GM21360 (cell line): ENCODE measurements around the gene OTUD6A.
"Not testable (repeated sequence)": the region's sequence is repeated elsewhere in the genome, so short reads cannot be mapped to it uniquely, and the experiment has no call there.

Experiments used
- ATAC-seq: cut with Tn5 transposase; IDR thresholded peaks from one replicate; pipeline ENCODE4 v1.9.1; 2021; ENCODE audit warnings: mild to moderate bottlenecking, moderate library complexity; ENCODE audit not compliant: unreplicated experiment

The OTUD6A gene

DNA sequence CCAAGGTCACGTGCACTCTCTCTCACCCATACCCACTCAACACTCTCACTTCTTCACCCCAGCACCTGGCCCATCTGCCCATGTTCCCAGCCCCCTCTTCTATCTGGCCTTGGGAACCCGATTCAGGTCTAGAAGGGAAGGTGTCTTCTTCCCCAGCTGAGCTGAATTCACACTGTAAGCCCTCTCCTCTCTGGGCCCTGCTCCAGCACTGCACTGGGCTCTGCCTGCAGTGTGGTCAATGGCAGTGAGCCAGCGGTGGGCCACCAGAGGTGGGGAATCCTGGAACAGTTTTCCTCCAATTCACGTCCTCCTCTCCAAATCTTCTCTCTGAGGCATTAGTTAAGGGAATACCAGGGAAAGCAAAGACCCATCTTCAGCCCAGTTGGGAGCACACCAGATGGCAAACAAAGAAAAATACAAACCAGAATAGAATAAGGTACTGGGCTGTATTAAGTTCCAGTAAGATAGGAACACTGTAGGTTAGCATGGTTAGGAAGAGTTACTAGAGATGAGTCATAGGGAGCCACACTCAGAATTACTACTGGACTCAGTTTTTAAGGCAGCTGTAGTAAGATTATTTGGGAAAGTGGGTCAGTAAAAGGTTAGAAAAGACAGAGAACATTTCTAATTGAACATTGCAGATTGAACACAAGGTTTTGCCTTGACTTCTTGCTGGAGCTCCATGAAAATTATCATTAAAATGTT is 17.6 kb upstream of the OTUD6A start:
- ATAC-seq: no peak

DNA sequence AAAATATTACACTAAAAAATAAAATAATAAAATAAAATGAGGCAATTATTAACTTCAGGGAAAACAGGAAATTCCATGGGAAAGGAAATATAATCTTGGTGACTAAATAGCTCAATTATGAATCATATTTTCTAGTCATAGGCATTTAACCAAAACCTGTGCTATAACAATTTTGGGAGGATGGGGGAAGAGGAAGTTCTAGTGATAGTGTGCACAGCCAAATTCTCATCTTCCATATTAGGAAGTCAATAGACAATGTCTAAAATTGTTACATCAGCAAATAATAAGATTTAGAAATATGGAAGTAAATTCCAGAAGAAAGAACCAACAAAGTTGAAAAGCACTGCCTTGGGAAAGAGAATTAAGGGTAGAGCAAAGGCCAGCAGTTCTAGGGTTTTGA is 15.3 kb upstream of the OTUD6A start:
- ATAC-seq: no peak

DNA sequence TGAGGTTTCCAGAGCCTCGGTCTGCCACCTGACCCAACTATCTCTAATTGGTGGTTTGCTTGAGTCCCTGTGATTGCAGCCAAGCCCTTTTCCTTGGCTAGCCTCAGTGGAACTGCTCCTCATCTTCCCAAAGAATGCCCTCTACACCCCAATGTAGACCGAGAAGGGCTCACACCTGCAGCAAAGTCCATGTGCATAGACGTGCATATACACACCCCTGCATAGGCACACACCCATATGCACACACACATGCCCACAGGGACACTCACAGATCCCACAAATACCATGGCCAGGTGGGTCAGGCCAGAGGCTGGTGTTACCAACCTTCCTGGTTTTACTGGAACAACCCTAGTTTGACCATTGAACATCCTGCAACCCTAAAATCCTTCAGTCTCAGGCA is 12.9 kb upstream of the OTUD6A start:
- no peak for ATAC-seq

DNA sequence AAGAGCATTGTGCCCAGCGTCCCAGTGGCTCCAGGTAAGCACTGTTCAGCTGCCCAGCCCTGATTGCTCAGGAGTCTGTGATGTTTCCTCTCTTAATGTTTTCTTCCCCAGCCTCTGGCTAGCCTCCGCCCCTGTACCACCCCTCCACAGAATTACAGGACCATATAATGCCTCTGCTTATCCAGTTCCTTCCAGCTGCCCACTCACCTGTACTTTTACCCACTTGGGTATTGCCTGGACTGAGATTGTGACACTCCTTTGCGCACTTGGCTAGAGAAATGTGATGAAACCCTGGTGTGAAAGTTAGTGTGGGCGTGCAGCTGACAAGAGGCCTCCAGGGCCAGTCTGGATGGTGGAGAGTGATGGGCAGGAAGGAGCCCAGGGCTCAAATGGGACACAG is 12.3 kb upstream of the OTUD6A start, which contains the start of gene AWAT2:
Gene AWAT2 (minus strand): TSS at position 14 of the 400 bp plus-strand sequence. CDS start 6 bp downstream, at position 8.
- ATAC-seq: no peak

DNA sequence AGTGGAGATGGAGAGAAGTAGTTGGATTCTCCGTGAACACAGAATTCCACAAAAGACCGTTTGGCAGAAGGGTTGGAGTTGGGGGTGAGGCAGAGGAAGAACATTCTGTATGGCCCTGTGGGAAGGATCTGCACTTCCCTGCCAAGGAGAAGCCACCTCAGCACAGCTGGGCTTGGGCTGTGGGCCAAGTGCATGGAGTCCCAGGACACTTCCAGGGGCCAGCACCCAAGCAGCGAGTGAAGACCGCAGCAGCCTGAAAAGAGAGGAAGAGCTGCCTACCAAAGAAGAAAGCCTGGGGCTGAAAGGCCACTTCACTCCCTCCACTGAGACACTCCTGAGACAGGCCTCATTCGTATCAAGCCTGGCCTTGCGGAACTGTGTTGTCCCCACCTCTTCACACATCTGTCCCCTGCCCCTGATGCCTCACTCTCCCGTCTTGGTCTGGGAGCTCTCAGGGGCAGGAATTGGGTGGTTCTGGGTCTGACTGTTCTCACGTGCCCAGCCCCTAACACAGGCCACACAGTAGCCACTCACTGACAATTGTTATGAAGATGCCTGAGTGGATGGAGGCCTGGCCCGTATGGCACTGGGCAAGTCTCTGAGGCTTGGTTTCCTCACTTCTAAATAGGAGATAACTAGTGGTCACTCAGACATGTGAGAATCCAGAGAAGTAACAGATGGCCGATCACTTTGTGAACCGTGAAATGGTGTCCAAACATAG is 9.2 kb upstream of the OTUD6A start:
- no peak for ATAC-seq

DNA sequence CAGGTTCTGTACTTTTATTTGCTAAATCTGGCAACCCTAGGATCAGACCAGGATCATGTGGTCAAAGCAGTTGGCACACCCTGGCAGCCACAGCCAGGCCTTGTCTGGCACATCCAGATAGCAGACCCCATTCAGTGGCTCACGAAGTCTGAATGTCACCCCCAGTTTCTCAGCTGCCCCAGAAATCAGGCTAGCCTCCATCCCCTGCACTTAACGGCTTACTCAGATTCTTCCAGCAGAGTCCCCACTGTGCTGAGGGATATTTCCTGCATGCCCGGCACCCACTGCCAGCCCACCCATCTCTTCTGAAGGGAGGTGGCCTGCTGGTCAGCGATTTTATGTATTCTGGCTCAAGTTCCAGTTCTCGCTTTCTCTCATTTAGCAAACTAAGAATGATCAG is 7.9 kb upstream of the OTUD6A start:
- ATAC-seq: no peak

DNA sequence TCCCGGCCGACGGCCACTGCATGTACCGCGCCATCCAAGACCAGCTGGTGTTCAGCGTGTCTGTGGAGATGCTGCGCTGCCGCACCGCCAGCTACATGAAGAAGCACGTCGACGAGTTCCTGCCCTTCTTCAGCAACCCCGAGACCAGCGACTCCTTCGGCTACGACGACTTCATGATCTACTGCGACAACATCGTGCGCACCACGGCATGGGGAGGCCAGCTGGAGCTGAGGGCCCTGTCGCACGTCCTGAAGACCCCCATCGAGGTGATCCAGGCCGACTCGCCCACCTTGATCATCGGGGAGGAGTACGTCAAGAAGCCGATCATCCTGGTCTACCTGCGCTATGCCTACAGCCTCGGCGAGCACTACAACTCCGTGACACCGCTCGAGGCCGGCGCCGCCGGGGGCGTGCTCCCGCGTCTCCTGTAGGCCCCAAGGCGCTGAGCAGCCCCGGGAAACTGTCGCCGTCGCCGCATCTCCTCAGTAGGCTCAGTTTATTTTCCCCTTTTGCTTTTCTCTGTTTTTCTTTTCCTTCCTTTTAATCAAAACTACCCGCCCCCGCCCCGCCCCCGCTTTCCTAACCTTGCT is 799 bp downstream of the OTUD6A start:
- ATAC-seq: no peak

DNA sequence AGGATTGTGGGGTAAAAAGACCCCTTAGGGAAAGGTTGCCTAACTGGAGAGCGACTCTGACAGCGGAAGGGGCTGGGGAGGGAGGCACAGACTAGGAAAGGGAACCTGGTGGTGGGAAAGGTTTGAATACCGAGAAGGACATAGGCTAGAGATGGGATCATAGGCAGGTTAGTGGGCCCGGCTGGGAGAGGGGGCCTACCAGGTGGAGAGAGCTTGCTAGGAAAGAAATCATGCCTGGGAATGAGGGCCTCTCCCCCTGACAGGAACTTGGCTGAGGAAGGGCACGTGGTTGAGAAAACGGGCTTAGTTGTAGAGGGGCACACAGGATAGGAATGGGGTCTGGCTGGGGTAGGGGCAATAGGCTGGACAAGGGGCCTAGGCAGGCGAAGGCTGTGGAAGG is 4.4 kb downstream of the OTUD6A start:
- ATAC-seq: no peak

DNA sequence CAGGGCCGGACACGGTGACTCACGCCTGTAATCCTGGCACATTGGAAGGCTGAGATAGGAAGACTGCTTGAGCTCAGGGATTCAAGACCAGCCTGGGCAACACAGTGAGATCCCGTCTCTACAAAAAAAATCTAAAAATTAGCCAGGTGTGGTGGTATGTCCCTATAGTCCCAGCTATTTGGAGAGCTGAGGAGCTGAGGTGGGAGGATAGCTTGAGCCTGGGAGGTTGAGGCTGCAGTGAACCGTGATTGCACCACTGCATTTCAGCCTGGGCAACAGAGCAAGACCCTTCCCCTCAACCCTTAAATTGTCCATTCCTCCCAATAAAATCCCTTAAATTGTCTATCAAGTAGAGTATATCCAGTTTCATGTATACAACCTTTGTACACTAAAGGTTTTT is 17.0 kb downstream of the OTUD6A start:
- ATAC-seq: no peak

DNA sequence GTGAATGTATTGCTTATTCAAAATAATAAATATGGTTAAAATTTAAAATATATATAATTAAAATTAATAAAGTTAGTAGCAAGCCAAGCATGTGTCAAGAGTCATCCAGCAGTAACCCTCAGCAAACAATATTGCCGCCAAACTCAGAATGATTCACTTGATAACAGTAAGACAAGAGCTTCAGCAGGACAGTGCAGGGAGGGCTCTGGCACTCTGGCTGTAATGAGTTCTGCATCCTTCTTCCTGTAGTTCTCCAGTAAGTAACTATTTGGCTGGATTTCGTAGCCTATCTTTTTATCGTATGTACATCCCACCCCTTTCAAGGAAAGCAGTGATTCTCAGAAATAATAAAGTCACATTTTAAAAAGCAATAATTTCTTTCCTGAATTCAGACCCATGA is 17.6 kb downstream of the OTUD6A start:
- no peak for ATAC-seq

DNA sequence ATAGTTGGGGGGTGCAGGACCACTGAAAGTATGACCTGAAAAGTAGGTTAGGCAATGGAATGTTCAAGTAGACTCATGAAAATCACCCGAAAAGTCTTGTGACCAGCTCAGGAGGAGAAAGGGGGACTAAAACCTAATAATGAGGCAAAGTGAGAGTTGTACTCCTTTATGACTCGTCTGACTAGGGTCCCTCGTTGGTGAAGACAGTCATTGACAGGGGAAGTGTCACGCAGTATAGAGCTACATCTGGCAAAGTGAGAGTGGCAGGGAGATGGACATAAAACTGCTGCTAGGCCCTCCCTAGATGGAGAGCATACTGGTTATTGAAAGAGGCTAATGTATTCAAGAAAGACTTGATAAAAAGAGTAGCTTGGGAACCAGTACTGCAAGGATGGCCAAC is 20.5 kb downstream of the OTUD6A start:
- no peak for ATAC-seq

DNA sequence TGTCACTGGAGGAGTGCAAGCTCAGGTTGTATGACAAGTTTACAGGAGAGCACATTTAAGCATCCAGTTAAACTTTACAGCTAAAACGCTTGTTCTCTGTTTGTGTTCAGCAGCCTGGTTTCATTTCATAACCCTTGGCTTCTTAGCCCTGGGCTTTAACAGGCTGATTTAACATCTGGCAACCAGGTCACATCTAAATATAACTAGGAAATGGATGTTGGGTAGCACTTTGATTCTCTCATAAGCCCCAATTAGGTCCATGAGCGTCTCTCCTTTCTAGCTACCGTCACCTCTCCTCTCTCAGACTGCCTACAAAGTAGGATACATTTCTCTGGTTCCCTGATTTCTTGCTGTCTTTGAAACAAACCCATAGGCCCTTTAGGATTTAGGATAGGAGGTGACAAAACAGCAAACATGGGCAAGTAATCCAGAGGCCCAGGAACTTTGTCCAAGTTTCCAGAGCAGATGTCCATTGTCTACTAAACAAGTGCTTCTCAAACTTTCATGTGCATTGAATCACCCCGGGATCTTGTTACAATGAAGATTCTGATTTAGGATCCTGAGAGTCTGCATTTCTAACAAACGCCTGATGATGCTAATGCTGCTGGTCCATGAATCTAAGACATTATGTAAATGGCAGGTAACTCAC is 22.5 kb downstream of the OTUD6A start:
- ATAC-seq: no peak

DNA sequence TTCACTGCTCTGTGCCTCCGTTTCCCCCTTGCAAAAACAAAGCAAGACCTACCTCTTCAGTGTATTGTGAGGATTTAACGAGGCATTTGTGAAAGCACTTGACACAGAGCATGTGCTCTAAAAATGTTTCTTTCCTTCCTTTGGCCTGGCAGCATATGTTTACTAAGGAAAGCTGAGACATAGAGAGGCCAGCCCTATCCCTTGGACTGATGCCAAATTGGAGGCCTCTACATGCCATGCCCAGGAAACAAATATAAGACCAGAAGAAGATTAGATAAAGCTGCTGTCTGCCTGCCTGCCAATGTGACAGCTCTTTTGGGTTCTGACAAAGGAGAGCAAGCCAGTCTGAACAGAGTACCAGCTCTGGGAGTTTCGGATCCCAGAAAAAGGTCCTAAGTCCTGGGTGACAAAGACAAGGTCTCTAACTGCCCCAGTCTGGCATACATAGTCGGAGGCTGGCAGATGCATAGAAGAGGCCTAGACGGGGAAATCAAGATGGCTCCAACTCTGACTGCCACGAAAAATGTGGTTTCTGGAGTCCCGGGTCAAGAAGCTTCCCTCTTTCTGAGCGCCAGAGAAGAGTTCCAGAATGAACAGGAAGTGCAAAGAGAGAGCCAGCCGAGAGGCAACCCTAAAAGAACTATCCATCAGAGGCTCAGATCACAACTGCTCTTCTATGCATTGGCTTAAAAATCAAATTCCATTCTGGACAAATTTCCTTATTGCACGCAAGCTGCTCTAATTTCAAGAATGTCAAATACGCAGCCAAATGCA is 25.8 kb downstream of the OTUD6A start:
- no peak for ATAC-seq

DNA sequence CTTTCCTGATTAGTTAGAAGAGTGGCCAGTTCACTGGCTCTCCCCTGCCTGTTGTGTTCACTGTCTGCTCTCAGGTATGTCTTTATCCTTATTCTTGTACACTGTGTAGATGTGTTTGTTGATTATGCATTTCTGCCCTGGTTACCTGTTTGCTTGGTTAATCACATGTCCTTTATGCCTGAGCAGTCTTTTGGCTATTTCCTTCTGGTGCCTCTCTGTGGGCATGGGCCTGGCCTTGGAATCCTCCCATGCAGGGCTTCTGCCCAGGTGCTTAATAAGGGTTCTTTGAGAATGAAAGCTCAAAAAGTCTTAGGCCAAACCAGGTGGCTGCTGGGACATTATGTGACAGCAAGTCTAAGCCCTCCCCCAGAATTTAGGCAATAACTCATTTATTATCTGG is 26.5 kb downstream of the OTUD6A start:
- no peak for ATAC-seq

DNA sequence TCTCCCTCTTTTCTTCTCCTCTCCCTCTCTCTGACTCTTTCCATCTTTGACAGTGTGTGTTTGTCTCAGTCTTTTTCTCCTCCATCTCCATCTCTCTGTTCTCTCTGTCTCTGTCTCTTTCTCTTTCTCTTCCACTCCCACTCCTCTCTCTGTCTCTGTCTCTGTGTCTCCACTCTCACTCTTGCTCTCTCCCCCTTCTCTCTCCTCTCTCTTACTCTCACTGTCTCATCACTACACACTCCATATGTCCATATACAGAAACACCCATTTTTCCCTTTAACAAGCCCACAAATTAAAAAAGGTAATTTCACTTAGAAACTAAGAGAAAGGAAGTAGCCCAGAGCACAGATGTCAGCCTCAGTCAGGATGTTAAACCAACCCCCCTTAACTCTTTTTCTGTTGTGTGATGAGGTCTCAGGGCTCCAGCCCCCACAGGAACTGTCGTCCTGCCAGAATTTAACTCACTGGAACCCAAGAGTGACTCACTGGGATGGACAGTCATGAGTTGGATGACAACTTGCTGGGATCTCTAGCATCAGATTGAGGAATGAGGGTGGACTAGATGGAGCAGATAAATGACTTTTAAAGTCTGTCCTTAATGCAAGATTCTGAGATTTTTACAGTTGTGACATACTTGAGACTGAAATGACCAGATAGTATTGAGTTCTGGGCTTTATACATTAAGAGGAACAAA is 27.5 kb downstream of the OTUD6A start:
- no peak for ATAC-seq

DNA sequence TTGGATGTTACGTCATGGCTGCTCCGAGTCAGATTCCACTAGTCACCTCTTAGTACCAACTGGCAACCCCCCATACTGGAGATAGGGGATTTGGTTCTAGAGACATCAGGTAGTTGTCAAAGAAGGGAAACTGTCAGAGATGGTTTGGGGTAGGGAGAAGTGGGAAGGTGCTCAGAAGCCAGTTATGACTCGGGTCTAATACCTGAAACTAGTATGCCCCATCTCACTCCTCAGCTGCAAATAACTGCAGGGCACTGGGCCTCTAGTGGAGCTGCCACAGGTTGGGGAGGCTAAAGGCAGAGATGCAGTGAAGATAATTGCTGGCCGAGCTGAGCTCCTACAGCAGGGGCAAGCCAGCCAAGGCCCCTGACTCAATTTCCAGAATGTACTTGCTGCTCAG is 30.0 kb downstream of the OTUD6A start:
- no peak for ATAC-seq

DNA sequence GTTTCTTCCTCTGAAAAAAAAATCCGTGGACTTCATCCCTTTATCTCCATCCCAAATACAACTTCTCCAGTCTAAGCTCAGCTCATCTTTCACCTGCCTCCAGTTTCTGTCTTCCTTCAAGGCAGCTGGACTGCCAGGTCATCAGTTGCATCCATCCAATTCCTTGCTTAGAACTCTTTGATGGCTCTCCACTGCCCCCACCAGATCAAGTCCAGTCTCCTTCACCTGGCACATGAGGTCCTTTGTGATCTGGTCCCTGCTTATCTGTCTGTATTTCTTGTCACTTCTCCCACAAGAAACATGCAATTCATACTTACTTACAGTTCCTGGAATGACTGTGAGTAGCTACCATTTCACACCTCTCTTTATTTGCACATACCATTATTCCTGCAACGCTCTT is 33.8 kb downstream of the OTUD6A start:
- no peak for ATAC-seq

DNA sequence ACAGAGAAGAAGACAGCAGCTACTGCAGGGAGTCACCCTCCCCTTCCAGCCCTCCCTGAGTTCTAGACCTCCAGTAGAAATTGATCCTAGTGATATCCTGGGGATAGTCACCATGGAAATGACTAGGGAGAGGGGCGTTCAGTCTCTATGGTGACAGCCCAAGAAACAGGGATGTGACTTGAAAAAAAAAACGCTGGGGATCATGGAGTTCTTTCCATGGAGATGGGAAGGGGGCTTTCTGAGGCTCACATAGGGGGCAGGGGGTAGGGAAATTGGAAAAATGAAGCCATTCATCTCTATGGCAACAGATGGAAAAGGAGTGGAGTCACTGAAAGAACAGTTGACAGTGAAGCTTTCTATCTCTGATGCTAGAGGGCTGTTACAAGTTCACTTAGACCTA is 43.0 kb downstream of the OTUD6A start:
- no peak for ATAC-seq

DNA sequence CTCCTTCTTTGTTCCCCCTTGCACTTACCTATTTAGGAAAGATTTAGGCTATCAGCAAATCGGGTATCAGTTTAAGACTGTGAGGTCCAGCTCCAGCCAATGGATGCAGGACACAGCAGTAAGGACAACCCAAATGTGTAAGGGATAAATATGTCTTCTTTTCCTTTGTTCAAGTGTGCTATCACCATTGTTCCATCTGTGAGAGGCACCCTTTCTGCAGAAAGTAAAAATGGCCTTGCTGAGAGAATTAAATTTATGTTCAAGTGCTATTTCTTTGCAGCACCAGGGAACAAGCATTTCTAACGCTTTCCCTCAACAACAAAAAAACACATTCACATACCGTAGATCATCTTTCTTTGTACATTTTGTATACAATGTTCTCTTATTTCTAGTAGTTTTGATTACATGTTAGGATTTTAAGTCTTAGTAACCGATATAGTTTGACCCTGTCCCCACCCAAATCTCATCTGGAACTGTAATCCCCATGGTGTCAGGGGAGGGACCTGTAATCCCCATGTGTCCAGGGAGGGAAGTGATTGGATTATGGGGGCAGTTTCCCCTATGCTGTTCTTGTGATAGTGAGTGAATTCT is 49.3 kb downstream of the OTUD6A start:
- not testable (repeated sequence) for ATAC-seq
